ENCODE results near the gene AFF3. TPM values are rescaled to one million over a fixed set of nuclear protein-coding genes. Genes with fewer than 3 reads are reported as not detected.

AFF3 gene
- total and polyA plus RNA-seq, 2 of the 13 experiments (the other 11 are each of a cell fraction or from before 2014, with no cell fraction given), result not detected

- TF ChIP-seq ZNF644 (CRISPR knock-in tag; IDR thresholded peaks at IDR 0.05; ENCODE audit: low read depth), result peak; percentile 46
- peak; percentile 73 for TF ChIP-seq HNF1A (IDR thresholded peaks at IDR 0.05; ENCODE audit: low read depth)
- peak; percentile 65; the same call in 1 of the 2 replicates for TF ChIP-seq HNF1A (CRISPR knock-in tag; IDR thresholded peaks at IDR 0.05; ENCODE audit: borderline replicate concordance)
- TF ChIP-seq GATAD1 (CRISPR knock-in tag; IDR thresholded peaks at IDR 0.05), result peak; percentile 35; the same call in 1 of the 2 replicates
- peak; percentile 67; the same call in 1 of the 2 replicates for TF ChIP-seq NCOR1 (IDR thresholded peaks at IDR 0.05; ENCODE audit: borderline replicate concordance, low read length)
- peak; percentile 89 for TF ChIP-seq ZNF670 (CRISPR knock-in tag; IDR thresholded peaks at IDR 0.05; ENCODE audit: borderline replicate concordance)
- peak; percentile 36; the same call in 1 of the 2 replicates for TF ChIP-seq ZFX (CRISPR knock-in tag; IDR thresholded peaks at IDR 0.05; ENCODE audit: low read depth)
- TF ChIP-seq ZNF335 (CRISPR knock-in tag; IDR thresholded peaks at IDR 0.05), result no peak
- TF ChIP-seq NCOA2 (CRISPR knock-in tag; IDR thresholded peaks at IDR 0.05), result peak; percentile 92
- TF ChIP-seq HCFC1 (IDR thresholded peaks at IDR 0.05; ENCODE audit: low read depth, low read length), result no peak
- peak; percentile 35; the same call in 1 of the 2 replicates for TF ChIP-seq ZNF12 (CRISPR knock-in tag; IDR thresholded peaks at IDR 0.05)
- peak; percentile 99 for TF ChIP-seq ZNF503 (CRISPR knock-in tag; IDR thresholded peaks at IDR 0.05)
- TF ChIP-seq LCORL (IDR thresholded peaks at IDR 0.05), result no peak
- peak; percentile 57; the same call in 1 of the 2 replicates for TF ChIP-seq LCORL (CRISPR knock-in tag; IDR thresholded peaks at IDR 0.05)
- no peak for TF ChIP-seq ISX (CRISPR knock-in tag; conservative IDR thresholded peaks at IDR 0.05)
- peak; percentile 99 for TF ChIP-seq BCL6 (CRISPR knock-in tag; IDR thresholded peaks at IDR 0.05)
- no peak for TF ChIP-seq REL (CRISPR knock-in tag; conservative IDR thresholded peaks at IDR 0.05)
- peak; percentile 91 for TF ChIP-seq RCOR2 (CRISPR knock-in tag; IDR thresholded peaks at IDR 0.05)
- TF ChIP-seq NFIC (IDR thresholded peaks at IDR 0.05; ENCODE audit: low read length), result peak; percentile 98
- 0 out of 2 replicates have a peak, but pooled peaks have one; percentile 15 for TF ChIP-seq MAX (IDR thresholded peaks at IDR 0.05)
- TF ChIP-seq ATF4 (CRISPR knock-in tag; IDR thresholded peaks at IDR 0.05), result peak in 1 of 2 experiments; percentile 63; a peak in 1 of 4 replicates
- peak; percentile 99 for TF ChIP-seq HHEX (CRISPR knock-in tag; IDR thresholded peaks at IDR 0.05)
- no peak for TF ChIP-seq CENPBD1 (CRISPR knock-in tag; IDR thresholded peaks at IDR 0.05; ENCODE audit: borderline replicate concordance, low read depth)
- TF ChIP-seq KDM4B (CRISPR knock-in tag; IDR thresholded peaks at IDR 0.05), result peak; percentile 67; the same call in 1 of the 2 replicates
- peak; percentile 35; the same call in 1 of the 2 replicates for TF ChIP-seq IRF2 (CRISPR knock-in tag; IDR thresholded peaks at IDR 0.05)
These were observed 74.6 kb downstream of the AFF3 start (continued) for GRCh38 chr2:100067784-100068183.

Measured in HepG2 (cell line).